ENCODE data around the gene ENTREP3.
"Not testable (repeated sequence)": the region's sequence is repeated elsewhere in the genome, so short reads cannot be mapped to it uniquely, and the experiment has no call there.

Gene ENTREP3

GRCh38 chr1:155250633-155251449, 4.4 kb downstream of the ENTREP3 start:
- DNase-seq (ENCODE audit: low read depth) = peak; percentile 94

- no peak for DNase-seq (ENCODE audit: low read depth)
Measured at GRCh38 chr1:155250246-155250632, 5.0 kb downstream of the ENTREP3 start.

GRCh38 chr1:155247667-155248553, 7.4 kb downstream of the ENTREP3 start:
- no peak for DNase-seq (ENCODE audit: low read depth)

GRCh38 chr1:155246796-155247195, 8.5 kb downstream of the ENTREP3 start:
- DNase-seq (ENCODE audit: low read depth) = not testable (repeated sequence)

GRCh38 chr1:155245163-155245524, 10.1 kb downstream of the ENTREP3 start:
- no peak for DNase-seq (ENCODE audit: low read depth)

GRCh38 chr1:155244368-155245162, 10.7 kb downstream of the ENTREP3 start:
- DNase-seq (ENCODE audit: low read depth) = peak; percentile 86

GRCh38 chr1:155242805-155243358, 12.4 kb downstream of the ENTREP3 start:
- no peak for DNase-seq (ENCODE audit: low read depth)

- no peak for DNase-seq (ENCODE audit: low read depth)
Measured at GRCh38 chr1:155241841-155242264, 13.4 kb downstream of the ENTREP3 start.

GRCh38 chr1:155241069-155241679, 14.1 kb downstream of the ENTREP3 start:
- peak; percentile 63 for DNase-seq (ENCODE audit: low read depth)

- no peak for DNase-seq (ENCODE audit: low read depth)
Measured at GRCh38 chr1:155236451-155236850, 18.8 kb downstream of the ENTREP3 start.

GRCh38 chr1:155235375-155235774, 19.9 kb downstream of the ENTREP3 start:
- DNase-seq (ENCODE audit: low read depth) = not testable (repeated sequence)

- not testable (repeated sequence) for DNase-seq (ENCODE audit: low read depth)
Measured at GRCh38 chr1:155233502-155233901, 21.8 kb downstream of the ENTREP3 start.

- DNase-seq (ENCODE audit: low read depth) = not testable (repeated sequence)
Measured at GRCh38 chr1:155232001-155232978, 23.0 kb downstream of the ENTREP3 start.

GRCh38 chr1:155231302-155231701, 24.0 kb downstream of the ENTREP3 start:
- DNase-seq (ENCODE audit: low read depth) = not testable (repeated sequence)

- DNase-seq (ENCODE audit: low read depth) = no peak
Measured at GRCh38 chr1:155228096-155228427, 27.2 kb downstream of the ENTREP3 start.

GRCh38 chr1:155227261-155228095, 27.8 kb downstream of the ENTREP3 start:
- DNase-seq (ENCODE audit: low read depth) = peak; percentile 94

GRCh38 chr1:155226910-155227260, 28.4 kb downstream of the ENTREP3 start:
- no peak for DNase-seq (ENCODE audit: low read depth)

- peak; percentile 76 for DNase-seq (ENCODE audit: low read depth)
Measured at GRCh38 chr1:155226188-155226909, 28.9 kb downstream of the ENTREP3 start.

- DNase-seq (ENCODE audit: low read depth) = not testable (repeated sequence)
Measured at GRCh38 chr1:155225404-155225759, 29.9 kb downstream of the ENTREP3 start.
